OCI-M2 (cell line): ENCODE measurements around the gene OS9.

Experiments used
- DNase-seq: peaks from one replicate; lab custom pipeline; 2025; ENCODE audit not compliant: unreplicated experiment; lab: John Stamatoyannopoulos, UW

Gene OS9

GRCh38 chr12:57751788-57752667 is 58.1 kb downstream of the OS9 start, which contains the start of gene CDK4:
CDK4 (minus strand) TSS chr12:57752310; CDS start chr12:57751717, 593 bp downstream.
- peak; percentile 84 for DNase-seq

GRCh38 chr12:57752668-57753000 is 58.7 kb downstream of the OS9 start:
- DNase-seq: no peak

GRCh38 chr12:57753756-57754337 is 59.9 kb downstream of the OS9 start:
- no peak for DNase-seq

- DNase-seq: no peak
Measured at GRCh38 chr12:57754411-57755193, 60.7 kb downstream of the OS9 start, which contains the start of gene MARCHF9. MARCHF9 (plus strand) TSS chr12:57755103; CDS start chr12:57755529, 426 bp downstream.

- no peak for DNase-seq
Measured at GRCh38 chr12:57755194-57755453, 61.2 kb downstream of the OS9 start.

GRCh38 chr12:57755454-57756372 is 61.8 kb downstream of the OS9 start:
- no peak for DNase-seq

- no peak for DNase-seq
Measured at GRCh38 chr12:57756406-57757341, 62.7 kb downstream of the OS9 start.

- no peak for DNase-seq
Measured at GRCh38 chr12:57757771-57758170, 63.8 kb downstream of the OS9 start.

GRCh38 chr12:57758552-57759359 is 64.8 kb downstream of the OS9 start:
- DNase-seq: no peak

GRCh38 chr12:57759360-57759980 is 65.5 kb downstream of the OS9 start:
- DNase-seq: no peak

- no peak for DNase-seq
Measured at GRCh38 chr12:57760347-57760982, 66.5 kb downstream of the OS9 start.

GRCh38 chr12:57761391-57761998 is 67.6 kb downstream of the OS9 start:
- DNase-seq: no peak

- no peak for DNase-seq
Measured at GRCh38 chr12:57762463-57762862, 68.5 kb downstream of the OS9 start.

- no peak for DNase-seq
Measured at GRCh38 chr12:57763881-57764661, 70.1 kb downstream of the OS9 start.

GRCh38 chr12:57764662-57765002 is 70.7 kb downstream of the OS9 start:
- no peak for DNase-seq

GRCh38 chr12:57765003-57765697 is 71.2 kb downstream of the OS9 start:
- DNase-seq: no peak
